ENCODE results near the gene GNAZ. TPM values are rescaled to one million over a fixed set of nuclear protein-coding genes. Genes with fewer than 3 reads are reported as not detected.

Gene GNAZ
- total RNA-seq, 1 experiment from 2014 or later, result 11.1 TPM

DNA sequence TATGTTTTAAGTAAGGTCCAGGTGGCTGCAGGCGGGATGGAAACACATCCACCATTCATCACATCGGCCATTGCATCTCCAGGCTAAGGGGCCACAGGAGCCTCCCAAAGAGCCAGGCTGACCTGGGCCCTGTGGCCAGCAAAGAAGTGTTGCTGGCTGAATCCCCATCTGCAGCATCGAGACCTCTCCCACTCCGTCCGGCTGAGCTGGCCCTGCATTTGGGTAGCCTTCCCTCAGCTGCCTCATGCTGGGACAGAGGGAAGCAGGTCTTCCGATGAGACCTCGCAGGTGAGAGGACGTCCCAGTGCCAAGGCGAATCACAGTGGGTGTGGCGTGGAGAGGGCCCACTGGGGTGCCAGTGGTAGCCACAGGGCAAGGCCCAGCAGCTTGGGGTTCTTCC is 47.0 kb downstream of the GNAZ start:
- H3K4me2 ChIP-seq (ENCODE audit: low read length), result no peak overlapping the region
- ChIA-PET POLR2A (no interaction called here), CTCF (interaction anchor here (1.6 kb wide), 1 partner anchor 158 kb away, joined by 3 read pairs; no protein-coding TSS in a partner anchor), RAD21 (ENCODE audit: low non-redundant PET in 1 of 2, low total read pairs in 2 of 2, uncharacterized antibody in 2 of 2, unreplicated experiment in 2 of 2) (no interaction called here)
- no peaks in the 10 kb centered on the region for H3K4me1 ChIP-seq (ENCODE audit: control insufficient read depth in 1 of 2, insufficient read depth in 2 of 2, low read length in 2 of 2)
- intact Hi-C loops (cut with micrococcal nuclease), result no loop called here
- no peak overlapping the region for H3K27ac ChIP-seq (ENCODE audit: low read depth, low read length)
- H2AFZ ChIP-seq (ENCODE audit: low read depth, low read length, poor library complexity, severe bottlenecking), result no peak overlapping the region
- TF ChIP-seq SP1 (IDR thresholded peaks at IDR 0.05; ENCODE audit: low read depth) (no peak), ZBTB33 (IDR thresholded peaks at IDR 0.05; ENCODE audit: extremely low read depth, insufficient replicate concordance, low read length) (no peak)
- H3K9ac ChIP-seq (ENCODE audit: low read length), result no peak overlapping the region
- no peaks in the 10 kb centered on the region for H3K9me2 ChIP-seq (ENCODE audit: insufficient read depth)
- no peaks in the 10 kb centered on the region for H4K20me1 ChIP-seq (ENCODE audit: insufficient read depth)
- ATAC-seq (no peak), DNase-seq (ENCODE audit: low read depth, low spot score) (no peak)
- no TSS peak for BruUV-seq (replicated peaks)
- no peaks in the 10 kb centered on the region for H3K27me3 ChIP-seq (ENCODE audit: insufficient read depth, low read length)
- no peaks in the 10 kb centered on the region for H3K9me3 ChIP-seq (ENCODE audit: control insufficient read depth in 1 of 2, insufficient read depth in 1 of 2, low read depth in 1 of 2, low read length in 2 of 2)
- no peak overlapping the region for H3K4me3 ChIP-seq (replicated peaks in 1 of 2; ENCODE audit: low read depth in 1 of 2, low read length in 2 of 2)
- H3K79me2 ChIP-seq (ENCODE audit: insufficient read depth, low read length), result no peaks in the 10 kb centered on the region
- no peaks in the 10 kb centered on the region for H3K36me3 ChIP-seq (ENCODE audit: control insufficient read depth in 1 of 2, insufficient read depth in 2 of 2, low read length in 2 of 2)

- H4K20me1 ChIP-seq (ENCODE audit: insufficient read depth), result no peaks in the 10 kb centered on the region
- H3K79me2 ChIP-seq (ENCODE audit: insufficient read depth, low read length), result no peaks in the 10 kb centered on the region
- CTCF ChIA-PET, result interaction anchor here (1.6 kb wide), 1 partner anchor 158 kb away, joined by 3 read pairs; no protein-coding TSS in a partner anchor
- RAD21 ChIA-PET (ENCODE audit: low non-redundant PET in 1 of 2, low total read pairs in 2 of 2, uncharacterized antibody in 2 of 2, unreplicated experiment in 2 of 2), result no interaction called here
- no peak overlapping the region for H3K9ac ChIP-seq (ENCODE audit: low read length)
- ATAC-seq (no peak), DNase-seq (ENCODE audit: low read depth, low spot score) (no peak)
- H3K27ac ChIP-seq (ENCODE audit: low read depth, low read length), result no peak overlapping the region
- TF ChIP-seq POLR2A (IDR thresholded peaks at IDR 0.05; ENCODE audit: borderline replicate concordance, extremely low read depth, insufficient read depth, insufficient read length) (no peak), SIN3A (IDR thresholded peaks at IDR 0.05; ENCODE audit: low read depth) (no peak), FOSL1 (IDR thresholded peaks at IDR 0.05; ENCODE audit: low read depth) (no peak)
- H3K4me3 ChIP-seq (replicated peaks in 1 of 2; ENCODE audit: low read depth in 1 of 2, low read length in 2 of 2), result no peak overlapping the region
- no peak overlapping the region for H2AFZ ChIP-seq (ENCODE audit: low read depth, low read length, poor library complexity, severe bottlenecking)
- intact Hi-C loops (cut with micrococcal nuclease), result no loop called here
- no peaks in the 10 kb centered on the region for H3K9me3 ChIP-seq (ENCODE audit: control insufficient read depth in 1 of 2, insufficient read depth in 1 of 2, low read depth in 1 of 2, low read length in 2 of 2)
- no peaks in the 10 kb centered on the region for H3K9me2 ChIP-seq (ENCODE audit: insufficient read depth)
- no peaks in the 10 kb centered on the region for H3K36me3 ChIP-seq (ENCODE audit: control insufficient read depth in 1 of 2, insufficient read depth in 2 of 2, low read length in 2 of 2)
- no peak overlapping the region for H3K4me2 ChIP-seq (ENCODE audit: low read length)
- H3K4me1 ChIP-seq (ENCODE audit: control insufficient read depth in 1 of 2, insufficient read depth in 2 of 2, low read length in 2 of 2), result no peaks in the 10 kb centered on the region
- no peaks in the 10 kb centered on the region for H3K27me3 ChIP-seq (ENCODE audit: insufficient read depth, low read length)
- BruUV-seq (replicated peaks), result no TSS peak
- POLR2A ChIA-PET, result no interaction called here
Measured at GRCh38 chr22:23117891-23118646, 47.8 kb downstream of the GNAZ start.

Measured in HCT116 (cell line).